GM18858 (cell line): ENCODE measurements around the gene GLP2R.

ENCODE experiments used
- ATAC-seq: cut with Tn5 transposase; IDR thresholded peaks from one replicate; pipeline ENCODE4 v1.9.1; 2021; ENCODE audit not compliant: unreplicated experiment

Gene GLP2R

DNA sequence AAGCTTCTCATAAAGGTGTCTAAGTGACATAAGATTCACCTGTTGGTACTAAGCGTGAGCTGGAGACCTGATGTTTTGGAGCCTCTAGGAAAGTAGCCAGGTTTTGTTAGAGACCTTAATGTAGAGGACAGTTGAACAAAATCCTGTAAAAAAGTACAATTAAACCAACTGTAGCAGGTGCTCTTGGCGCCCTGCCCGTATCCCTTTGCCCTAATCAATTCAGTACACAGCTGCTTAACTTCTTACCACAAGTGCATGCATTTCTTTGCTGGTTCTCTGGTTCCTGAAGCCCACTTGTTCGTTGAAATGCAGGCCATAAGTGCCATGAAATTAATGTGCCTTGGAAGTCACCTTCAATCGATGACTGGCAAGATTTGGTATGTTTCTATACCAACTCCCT is 24.4 kb downstream of the GLP2R start:
- ATAC-seq: no peak

DNA sequence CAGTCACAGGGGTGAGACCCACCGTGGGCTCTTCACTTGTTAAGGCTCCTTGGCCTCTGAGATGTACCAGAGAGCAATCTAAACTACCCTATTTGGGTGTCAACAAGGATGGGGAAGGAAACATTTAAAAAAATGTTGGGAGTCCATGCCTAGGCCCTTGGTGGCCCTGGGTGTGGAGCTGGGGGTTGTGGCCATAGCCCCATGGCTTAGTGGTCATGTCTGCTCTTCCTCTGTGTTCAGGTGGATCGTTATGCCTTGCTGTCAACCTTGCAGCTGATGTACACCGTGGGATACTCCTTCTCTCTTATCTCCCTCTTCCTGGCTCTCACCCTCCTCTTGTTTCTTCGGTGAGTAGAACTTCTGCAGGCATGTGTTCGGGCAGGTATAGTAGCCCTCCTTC is 28.5 kb downstream of the GLP2R start:
- no peak for ATAC-seq

GRCh38 chr17:9855036-9855435 is 29.3 kb downstream of the GLP2R start:
- ATAC-seq: no peak

- ATAC-seq: no peak
Observed at GRCh38 chr17:9859781-9860180, 34.1 kb downstream of the GLP2R start.

DNA sequence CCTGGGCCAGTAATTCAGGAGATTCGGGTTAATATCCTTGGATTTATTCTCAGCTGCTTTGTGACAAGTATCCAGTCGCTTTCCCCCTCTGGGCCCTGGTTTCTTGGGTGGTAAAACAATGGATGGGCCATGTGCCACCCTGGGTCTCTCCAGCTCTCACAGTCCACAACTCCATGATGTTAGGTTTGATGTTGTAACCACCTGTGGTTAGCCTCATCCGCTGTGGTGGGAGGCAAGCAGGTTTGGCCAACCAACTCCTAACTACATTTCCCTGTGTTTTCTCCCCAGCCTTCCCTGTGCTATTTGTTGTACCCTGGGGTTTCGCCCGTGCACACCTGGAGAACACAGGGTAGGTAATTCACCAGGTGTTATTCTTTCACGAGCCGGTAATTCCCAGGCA is 35.1 kb downstream of the GLP2R start:
- no peak for ATAC-seq

GRCh38 chr17:9862220-9862619 is 36.5 kb downstream of the GLP2R start:
- ATAC-seq: no peak

DNA sequence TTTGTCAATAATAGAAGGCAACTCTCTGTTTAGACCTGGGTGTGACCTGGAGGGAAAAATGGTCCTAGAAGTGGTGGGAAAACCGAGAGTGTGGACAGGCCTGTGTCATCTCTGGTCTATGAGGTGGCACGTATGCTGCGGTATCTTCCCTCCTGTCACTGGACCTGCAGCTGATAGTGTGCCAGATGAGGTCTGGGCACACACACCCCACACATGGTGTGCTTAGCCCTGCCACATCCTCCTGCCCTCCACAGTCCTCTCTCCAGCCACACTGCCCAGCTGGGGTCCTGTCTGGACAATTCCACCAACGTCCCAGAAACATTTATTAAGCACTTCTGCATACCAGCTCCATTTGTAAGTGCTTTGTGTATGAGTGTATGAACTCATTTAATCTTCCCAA is 37.2 kb downstream of the GLP2R start:
- ATAC-seq: no peak

DNA sequence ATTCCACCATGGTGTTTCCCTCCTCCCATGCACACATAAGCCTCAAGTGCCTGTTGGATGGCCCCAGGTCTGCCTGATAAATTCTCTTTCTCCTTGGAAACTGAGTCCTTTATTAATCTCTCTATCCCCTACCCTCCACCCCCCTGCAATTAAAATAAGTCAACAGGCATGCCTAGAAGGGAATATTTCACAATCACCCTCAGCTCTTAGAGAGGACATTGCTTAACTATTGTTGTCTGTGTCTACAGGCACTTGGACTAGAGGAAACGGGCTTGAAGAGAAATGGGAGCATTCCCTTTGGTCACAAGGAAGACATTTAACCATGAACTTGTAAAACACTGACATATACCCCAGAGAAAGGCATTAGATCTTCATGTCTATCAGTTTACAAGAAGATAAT is 39.9 kb downstream of the GLP2R start:
- no peak for ATAC-seq

GRCh38 chr17:9868552-9868951 is 42.8 kb downstream of the GLP2R start:
- no peak for ATAC-seq

DNA sequence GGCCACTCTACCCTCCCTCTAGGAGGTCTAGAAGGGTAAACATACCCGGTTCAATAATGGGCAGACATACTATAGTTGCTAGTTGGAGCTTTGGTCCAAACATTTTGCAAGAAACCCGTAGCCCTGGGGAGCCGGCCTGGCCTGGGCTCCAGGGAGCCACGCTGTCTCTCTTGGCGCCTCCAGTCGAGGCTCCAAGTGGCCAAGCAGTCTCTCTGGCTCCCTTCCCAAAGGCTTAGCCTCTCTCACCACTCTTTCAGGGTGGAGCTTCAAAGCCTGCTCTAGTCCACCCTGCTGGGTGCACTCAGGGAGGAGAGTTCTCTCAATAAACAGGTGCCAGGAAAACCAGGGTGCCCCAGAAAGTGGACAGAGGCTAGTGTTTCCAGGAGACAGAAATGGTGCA is 47.1 kb downstream of the GLP2R start:
- no peak for ATAC-seq

- no peak for ATAC-seq
Observed at GRCh38 chr17:9874722-9875121, 49.0 kb downstream of the GLP2R start.

GRCh38 chr17:9875441-9875840 is 49.7 kb downstream of the GLP2R start:
- no peak for ATAC-seq

DNA sequence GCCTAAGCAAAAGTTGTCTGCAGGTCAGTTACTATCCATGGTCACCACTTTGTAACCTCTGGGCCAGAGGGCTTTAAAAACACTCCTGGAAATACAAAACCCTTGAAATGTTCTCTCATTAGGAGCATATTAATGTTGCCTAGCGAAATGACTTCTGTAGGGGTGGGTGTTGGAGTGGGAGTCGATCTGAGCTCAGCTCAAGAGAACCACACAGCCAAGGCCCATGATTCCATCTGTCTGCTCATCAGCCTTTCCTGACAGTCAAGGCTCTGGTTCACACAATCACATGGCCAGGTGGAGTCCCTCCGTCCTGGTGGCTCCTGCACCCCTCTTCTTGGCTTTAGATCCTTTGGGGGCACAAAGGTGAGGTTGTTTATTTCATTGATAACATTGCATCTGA is 52.6 kb downstream of the GLP2R start:
- no peak for ATAC-seq

- no peak for ATAC-seq
Observed at GRCh38 chr17:9878786-9879525, 53.2 kb downstream of the GLP2R start.

GRCh38 chr17:9880582-9880999 is 54.9 kb downstream of the GLP2R start:
- ATAC-seq: no peak

DNA sequence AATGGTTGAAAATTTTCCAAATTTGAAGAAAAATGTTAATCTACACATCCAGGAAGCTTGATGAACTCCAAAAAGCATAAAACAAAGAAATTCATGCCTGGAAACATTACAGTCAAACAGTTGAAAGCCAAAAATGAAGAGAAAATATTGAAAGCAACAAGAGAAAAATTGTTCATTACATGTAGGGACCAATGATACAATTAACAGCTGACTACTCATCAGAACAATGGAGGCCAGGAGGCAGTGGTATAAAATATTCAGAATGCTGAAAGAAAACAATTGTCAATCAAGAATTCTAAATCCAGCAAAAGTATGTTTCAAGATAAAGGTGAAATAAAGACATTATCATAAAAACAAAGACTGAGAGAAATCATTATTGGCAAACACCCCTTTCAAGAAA is 57.7 kb downstream of the GLP2R start:
- ATAC-seq: no peak

GRCh38 chr17:9886141-9886930 is 60.6 kb downstream of the GLP2R start:
- ATAC-seq: no peak

GRCh38 chr17:9887508-9887907 is 61.8 kb downstream of the GLP2R start:
- ATAC-seq: no peak

GRCh38 chr17:9890124-9890523 is 64.4 kb downstream of the GLP2R start:
- ATAC-seq: no peak

GRCh38 chr17:9893411-9894012 is 67.8 kb downstream of the GLP2R start:
- ATAC-seq: no peak

DNA sequence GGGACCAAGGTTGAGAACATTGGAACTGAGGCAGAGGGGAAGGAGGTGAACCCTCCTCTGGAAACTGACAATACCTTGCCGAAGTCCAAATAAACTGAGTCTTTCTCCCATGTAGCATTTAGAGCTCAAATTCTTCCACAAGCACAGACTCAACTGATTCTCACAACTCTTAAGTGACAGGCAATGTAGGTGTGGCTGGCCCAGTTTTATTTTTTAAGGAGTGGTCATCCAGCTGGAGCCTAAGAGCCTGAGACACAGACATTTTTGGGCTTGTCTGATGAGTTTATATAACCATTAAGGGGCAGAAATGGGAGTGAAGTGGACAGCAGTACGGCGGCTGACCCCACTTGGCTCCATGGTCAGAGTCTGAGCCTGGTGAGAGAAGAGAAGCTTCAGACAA is 68.5 kb downstream of the GLP2R start:
- ATAC-seq: no peak

DNA sequence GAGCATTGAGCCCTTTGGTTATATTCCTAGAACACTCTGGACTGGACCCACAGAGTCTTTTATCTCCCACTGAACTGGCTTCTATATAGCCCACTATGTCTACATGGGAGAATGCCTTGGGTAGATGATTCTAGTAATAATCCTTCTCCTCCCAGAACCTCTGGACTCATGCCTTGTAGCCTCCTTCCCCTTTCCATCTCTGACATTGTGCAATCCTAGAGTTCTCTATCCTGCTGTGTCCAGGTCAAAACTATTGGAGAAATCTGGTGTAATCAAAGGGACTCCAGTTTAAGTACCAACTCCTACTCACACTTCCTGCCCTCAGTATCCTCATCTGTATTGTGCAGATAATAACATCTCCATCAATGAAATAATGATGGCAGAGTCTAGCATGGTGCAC is 70.2 kb downstream of the GLP2R start:
- no peak for ATAC-seq
